Right atrium auricular region (tissue), 2 donors: Measurements from ENCODE around the gene TSTD1. TPM values are rescaled to one million over a fixed set of nuclear protein-coding genes. Genes with fewer than 3 reads are reported as not detected.

Source experiments
- DNase-seq: peaks from one replicate; pipeline ENCODE4 v3.0.0-alpha.2; 2019; ENCODE audit warnings: low spot score
- H3K27ac ChIP-seq, 2 donors: fragments of 200-600 bp; sonication (generic); 1 replicate in 1 of 2; 2 replicates in 1 of 2; pipeline ENCODE4 v1.5.1; 2016 to 2019
- H3K27me3 ChIP-seq, 2 donors: fragments of 200-600 bp; sonication (generic); one replicate each; pipeline versions ENCODE4 v1.5.1 to v1.6.0; 2017 to 2019
- H3K36me3 ChIP-seq: fragments of 200-600 bp; sonication (generic); one replicate; pipeline ENCODE4 v1.5.1; 2016
- H3K4me1 ChIP-seq, 2 donors: fragments of 200-600 bp; sonication (generic); one replicate each; pipeline versions ENCODE4 v1.5.1 to v1.6.0; 2017 to 2019
- H3K4me3 ChIP-seq, 2 donors: fragments of 200-600 bp; sonication (generic); 1 replicate in 1 of 2; 2 replicates in 1 of 2; pipeline ENCODE4 v1.5.1; 2017 to 2019; ENCODE audit warnings: mild to moderate bottlenecking in 1 of 2, moderate library complexity in 1 of 2
- H3K9me3 ChIP-seq, 2 donors: fragments of 200-600 bp; sonication (generic); one replicate each; pipeline ENCODE4 v1.5.1; 2019
- CTCF ChIP-seq, 2 donors: fragments of 200-600 bp; sonication (generic); IDR thresholded peaks; one replicate each; pipeline ENCODE4 v1.5.1; 2019; ENCODE audit warnings: antibody characterized with exemption in 2 of 2
- total RNA-seq, 2 donors: library from RNA; depleted of rRNA; stranded (reverse); fragments of >200 nt; gene quantifications; one replicate each; pipeline ENCODE4 v1.1.0, GENCODE V29; 2016

The TSTD1 gene
- total RNA-seq, 2 donors from 2014 or later, result 95.0 to 118 TPM

- peak in 1 of 2 donors; percentile 57 for TF ChIP-seq CTCF (IDR thresholded peaks at IDR 0.05)
- Histone ChIP-seq H3K27ac (no peak overlapping the region), H3K36me3 (no peaks in the 10 kb centered on the region), H3K9me3 (no peaks in the 10 kb centered on the region), H3K4me3 (no peak overlapping the region), H3K27me3 (no peaks in the 10 kb centered on the region), H3K4me1 (no peaks in the 10 kb centered on the region)
- DNase-seq, result peak; percentile 77
These were observed 33.2 kb upstream of the TSTD1 start for GRCh38 chr1:161071886-161072371.

- TF ChIP-seq CTCF (IDR thresholded peaks at IDR 0.05), result no peak
- H3K27me3 ChIP-seq, result no peaks in the 10 kb centered on the region
These were observed 32.0 kb upstream of the TSTD1 start for GRCh38 chr1:161070761-161071160.

GRCh38 chr1:161069731-161070270 lies 31.0 kb upstream of the TSTD1 start, which contains the start of gene ARHGAP30:
Gene ARHGAP30 (minus strand): TSS chr1:161069891. CDS start chr1:161069624, 267 bp downstream.
- no peak for TF ChIP-seq CTCF (IDR thresholded peaks at IDR 0.05)
- Histone ChIP-seq H3K27me3 (no peaks in the 10 kb centered on the region), H3K4me3 (peak within 1 kb of the TSS; percentile 10 to 37), H3K4me1 (no peaks in the 10 kb centered on the region), H3K27ac (peak within 1 kb of the TSS; percentile 30 to 35), H3K36me3 (no peaks in the 10 kb centered on the region), H3K9me3 (no peaks in the 10 kb centered on the region)
- DNase-seq, result peak; percentile 71

More at GRCh38 chr1:161070761-161071160, 32.0 kb upstream of the TSTD1 start:
- Histone ChIP-seq H3K27ac (no peak overlapping the region), H3K4me1 (no peaks in the 10 kb centered on the region), H3K9me3 (no peaks in the 10 kb centered on the region), H3K4me3 (no peak overlapping the region), H3K36me3 (no peaks in the 10 kb centered on the region)
- no peak for DNase-seq

- Histone ChIP-seq H3K27me3 (no peaks in the 10 kb centered on the region), H3K4me1 (no peaks in the 10 kb centered on the region), H3K9me3 (no peaks in the 10 kb centered on the region), H3K36me3 (no peaks in the 10 kb centered on the region), H3K27ac (peak overlapping the region; percentile 30 to 35), H3K4me3 (peak overlapping the region; percentile 10 to 37)
- no peak for DNase-seq
- no peak for TF ChIP-seq CTCF (IDR thresholded peaks at IDR 0.05)
These were observed 30.5 kb upstream of the TSTD1 start for GRCh38 chr1:161069241-161069640.

GRCh38 chr1:161068306-161069234 lies 29.8 kb upstream of the TSTD1 start:
- TF ChIP-seq CTCF (IDR thresholded peaks at IDR 0.05), result no peak
- Histone ChIP-seq H3K9me3 (no peaks in the 10 kb centered on the region), H3K27me3 (no peaks in the 10 kb centered on the region), H3K4me3 (peak overlapping the region; percentile 10 to 37), H3K27ac (peak overlapping the region; percentile 30 to 35), H3K36me3 (no peaks in the 10 kb centered on the region), H3K4me1 (no peaks in the 10 kb centered on the region)
- DNase-seq, result peak; percentile 68
